Measurements from ENCODE around the gene DHRS13.
"Not testable (repeated sequence)": the region's sequence is repeated elsewhere in the genome, so short reads cannot be mapped to it uniquely, and the experiment has no call there.

DHRS13 gene

GRCh38 chr17:28903546-28903841 is 615 bp upstream of the DHRS13 start:
- DNase-seq (ENCODE audit: low read depth) = not testable (repeated sequence)

- no peak for DNase-seq (ENCODE audit: low read depth)
Observed at GRCh38 chr17:28901866-28902818, 737 bp downstream of the DHRS13 start.

GRCh38 chr17:28900986-28901726 is 1.7 kb downstream of the DHRS13 start:
- DNase-seq (ENCODE audit: low read depth) = no peak

GRCh38 chr17:28899212-28899815 is 3.6 kb downstream of the DHRS13 start:
- no peak for DNase-seq (ENCODE audit: low read depth)

GRCh38 chr17:28898527-28898955 is 4.3 kb downstream of the DHRS13 start:
- no peak for DNase-seq (ENCODE audit: low read depth)

- DNase-seq (ENCODE audit: low read depth) = no peak
Observed at GRCh38 chr17:28897769-28898526, 4.9 kb downstream of the DHRS13 start.

- no peak for DNase-seq (ENCODE audit: low read depth)
Observed at GRCh38 chr17:28896884-28897768, 5.8 kb downstream of the DHRS13 start, which contains the start of gene FLOT2. TSS of gene FLOT2 (minus strand) at chr17:28897733. CDS start at chr17:28897574, 159 bp downstream.

- no peak for DNase-seq (ENCODE audit: low read depth)
Observed at GRCh38 chr17:28896491-28896883, 6.4 kb downstream of the DHRS13 start.

GRCh38 chr17:28895794-28896447 is 7.0 kb downstream of the DHRS13 start:
- DNase-seq (ENCODE audit: low read depth) = no peak

GRCh38 chr17:28893248-28894183 is 9.4 kb downstream of the DHRS13 start:
- not testable (repeated sequence) for DNase-seq (ENCODE audit: low read depth)

- DNase-seq (ENCODE audit: low read depth) = no peak
Observed at GRCh38 chr17:28892024-28892423, 10.9 kb downstream of the DHRS13 start.

- DNase-seq (ENCODE audit: low read depth) = no peak
Observed at GRCh38 chr17:28891201-28891600, 11.7 kb downstream of the DHRS13 start.

GRCh38 chr17:28889996-28890395 is 12.9 kb downstream of the DHRS13 start:
- DNase-seq (ENCODE audit: low read depth) = no peak

- no peak for DNase-seq (ENCODE audit: low read depth)
Observed at GRCh38 chr17:28888832-28889231, 14.0 kb downstream of the DHRS13 start.

GRCh38 chr17:28887871-28888471 is 14.9 kb downstream of the DHRS13 start:
- no peak for DNase-seq (ENCODE audit: low read depth)

- no peak for DNase-seq (ENCODE audit: low read depth)
Observed at GRCh38 chr17:28885951-28886350, 16.9 kb downstream of the DHRS13 start.

GRCh38 chr17:28885363-28885762 is 17.5 kb downstream of the DHRS13 start:
- DNase-seq (ENCODE audit: low read depth) = no peak

GRCh38 chr17:28883967-28884702 is 18.7 kb downstream of the DHRS13 start:
- DNase-seq (ENCODE audit: low read depth) = no peak
